Measurements from ENCODE around the gene NEURL4. TPM values are rescaled to one million over a fixed set of nuclear protein-coding genes. Genes with fewer than 3 reads are reported as not detected.
A peak's percentile ranks its signal among the peaks of the same experiment; 100 is the strongest.

NEURL4 gene
- total RNA-seq, 1 experiment from 2014 or later: 21.4 TPM

GRCh38 chr17:7315570-7316235 is 13.4 kb downstream of the NEURL4 start:
- DNase-seq: peak; percentile 2
- H3F3A ChIP-seq (ENCODE audit: low read length, unreplicated experiment): peaks cover 12% of the 10 kb centered on the region
- H3K27me3 ChIP-seq (ENCODE audit: low read length): no peaks in the 10 kb centered on the region
- peak overlapping the region; percentile 72 for H2AFZ ChIP-seq (ENCODE audit: low read length)
- ChIA-PET CTCF (no interaction called here), POLR2A (ENCODE audit: unreplicated experiment) (no interaction called here)
- peaks cover 18% of the 10 kb centered on the region for H3K79me2 ChIP-seq (ENCODE audit: low read length)
- H3K4me1 ChIP-seq (ENCODE audit: insufficient read depth, low read length): peaks cover 9% of the 10 kb centered on the region; the same call in 1 of the 2 replicates
- peak overlapping the region; percentile 86 for H3K4me3 ChIP-seq (ENCODE audit: low read length)
- no peak for TF ChIP-seq EZH2 (IDR thresholded peaks at IDR 0.05; ENCODE audit: low read length, unreplicated experiment)
- TF ChIP-seq EZH2phosphoT487 (IDR thresholded peaks at IDR 0.05; ENCODE audit: borderline replicate concordance, low read length): no peak
- H3K36me3 ChIP-seq (ENCODE audit: low read depth, low read length): peaks cover 18% of the 10 kb centered on the region
- H3K4me2 ChIP-seq (ENCODE audit: low read length): peak overlapping the region; percentile 96
- peaks cover 26% of the 10 kb centered on the region for H4K20me1 ChIP-seq (ENCODE audit: low read length)
- no TSS peak for BruUV-seq (replicated peaks)
- no peak for ATAC-seq
- H3K9me3 ChIP-seq (ENCODE audit: low read length): no peaks in the 10 kb centered on the region
- no peaks in the 10 kb centered on the region for H3K9me2 ChIP-seq (replicated peaks; ENCODE audit: low read length)
- peak overlapping the region; percentile 84 for H3K9ac ChIP-seq (ENCODE audit: low read length)
- H3K27ac ChIP-seq (ENCODE audit: low read length): peak overlapping the region; percentile 58
- intact Hi-C loops (cut with micrococcal nuclease): no loop called here

- peak; percentile 83 for DNase-seq
- Histone ChIP-seq H3K9me2 (replicated peaks; ENCODE audit: low read length) (no peaks in the 10 kb centered on the region), H3K9ac (ENCODE audit: low read length) (peak within 1 kb of the TSS; percentile 84), H4K20me1 (ENCODE audit: low read length) (peaks cover 33% of the 10 kb centered on the region), H3K27ac (ENCODE audit: low read length) (peak within 1 kb of the TSS; percentile 58), H3F3A (ENCODE audit: low read length, unreplicated experiment) (peaks cover 12% of the 10 kb centered on the region), H3K36me3 (ENCODE audit: low read depth, low read length) (peaks cover 26% of the 10 kb centered on the region), H2AFZ (ENCODE audit: low read length) (peak within 1 kb of the TSS; percentile 72), H3K27me3 (ENCODE audit: low read length) (no peaks in the 10 kb centered on the region), H3K9me3 (ENCODE audit: low read length) (no peaks in the 10 kb centered on the region), H3K4me1 (ENCODE audit: insufficient read depth, low read length) (peaks cover 17% of the 10 kb centered on the region; the same call in 1 of the 2 replicates), H3K79me2 (ENCODE audit: low read length) (peaks cover 26% of the 10 kb centered on the region), H3K4me3 (ENCODE audit: low read length) (peak within 1 kb of the TSS; percentile 86), H3K4me2 (ENCODE audit: low read length) (peak within 1 kb of the TSS; percentile 96)
- BruUV-seq (replicated peaks): no TSS peak
- CTCF ChIA-PET: no interaction called here
- intact Hi-C loops (cut with micrococcal nuclease): no loop called here
- TF ChIP-seq CTCF (conservative IDR thresholded peaks at IDR 0.05; ENCODE audit: low read depth, low read length): no peak
- POLR2A ChIA-PET (ENCODE audit: unreplicated experiment): interaction anchor here (0.5 kb wide), 1 partner anchor 46 kb away, joined by 16 read pairs; no protein-coding TSS in a partner anchor
- ATAC-seq: peak; percentile 82
These were observed 14.2 kb downstream of the NEURL4 start, which contains the start of gene GPS2 for GRCh38 chr17:7314719-7315569. Gene GPS2, minus strand, starts transcription at chr17:7315360. Its CDS starts 308 bp downstream, at chr17:7315052.

- ChIA-PET POLR2A (ENCODE audit: unreplicated experiment) (interaction anchor here (0.5 kb wide), 1 partner anchor 47 kb away, joined by 16 read pairs; no protein-coding TSS in a partner anchor), CTCF (no interaction called here)
- H3K27ac ChIP-seq (ENCODE audit: low read length): peak overlapping the region; percentile 58
- no peak overlapping the region for H2AFZ ChIP-seq (ENCODE audit: low read length)
- H3K27me3 ChIP-seq (ENCODE audit: low read length): no peaks in the 10 kb centered on the region
- peaks cover 34% of the 10 kb centered on the region for H3K79me2 ChIP-seq (ENCODE audit: low read length)
- H3K4me2 ChIP-seq (ENCODE audit: low read length): peak overlapping the region; percentile 96
- H3F3A ChIP-seq (ENCODE audit: low read length, unreplicated experiment): peaks cover 12% of the 10 kb centered on the region
- peak overlapping the region; percentile 84 for H3K9ac ChIP-seq (ENCODE audit: low read length)
- TSS peak; percentile 75 for BruUV-seq (replicated peaks)
- ATAC-seq (no peak), DNase-seq (peak; percentile 6)
- no peaks in the 10 kb centered on the region for H3K9me3 ChIP-seq (ENCODE audit: low read length)
- intact Hi-C loops (cut with micrococcal nuclease): no loop called here
- peaks cover 25% of the 10 kb centered on the region; the same call in 1 of the 2 replicates for H3K4me1 ChIP-seq (ENCODE audit: insufficient read depth, low read length)
- no peaks in the 10 kb centered on the region for H3K9me2 ChIP-seq (replicated peaks; ENCODE audit: low read length)
- peak overlapping the region; percentile 86 for H3K4me3 ChIP-seq (ENCODE audit: low read length)
- peaks cover 34% of the 10 kb centered on the region for H3K36me3 ChIP-seq (ENCODE audit: low read depth, low read length)
- TF ChIP-seq EZH2phosphoT487 (IDR thresholded peaks at IDR 0.05; ENCODE audit: borderline replicate concordance, low read length) (no peak), EZH2 (IDR thresholded peaks at IDR 0.05; ENCODE audit: low read length, unreplicated experiment) (no peak), CTCF (conservative IDR thresholded peaks at IDR 0.05; ENCODE audit: low read depth, low read length) (no peak)
- peaks cover 42% of the 10 kb centered on the region for H4K20me1 ChIP-seq (ENCODE audit: low read length)
These were observed 15.0 kb downstream of the NEURL4 start for GRCh38 chr17:7313890-7314718.
